ENCODE measurements around the gene APOOL.
"Not testable (repeated sequence)": the region's sequence is repeated elsewhere in the genome, so short reads cannot be mapped to it uniquely, and the experiment has no call there.

The APOOL gene

GRCh38 chrX:85003655-85004244, at the start of gene APOOL:
TSS of gene APOOL (plus strand) at chrX:85003877. CDS start at chrX:85003913, 36 bp downstream.
- DNase-seq, result peak; percentile 76

GRCh38 chrX:84956304-84956703, 47.4 kb upstream of the APOOL start:
- no peak for DNase-seq

GRCh38 chrX:84974803-84975202, 28.9 kb upstream of the APOOL start:
- DNase-seq, result no peak

GRCh38 chrX:84991739-84992138, 11.9 kb upstream of the APOOL start:
- DNase-seq, result not testable (repeated sequence)

GRCh38 chrX:84993150-84993549, 10.5 kb upstream of the APOOL start:
- no peak for DNase-seq

GRCh38 chrX:85001344-85001743, 2.3 kb upstream of the APOOL start:
- DNase-seq, result no peak

- no peak for DNase-seq
Observed at GRCh38 chrX:85004255-85004654, 578 bp downstream of the APOOL start.

- no peak for DNase-seq
Observed at GRCh38 chrX:85012098-85012497, 8.4 kb downstream of the APOOL start.

GRCh38 chrX:85015351-85015750, 11.7 kb downstream of the APOOL start:
- not testable (repeated sequence) for DNase-seq

- no peak for DNase-seq
Observed at GRCh38 chrX:85017721-85018120, 14.0 kb downstream of the APOOL start.

GRCh38 chrX:85018471-85018870, 14.8 kb downstream of the APOOL start:
- DNase-seq, result no peak

GRCh38 chrX:85020216-85020615, 16.5 kb downstream of the APOOL start:
- no peak for DNase-seq

- DNase-seq, result no peak
Observed at GRCh38 chrX:85024044-85024443, 20.4 kb downstream of the APOOL start.

GRCh38 chrX:85024562-85024961, 20.9 kb downstream of the APOOL start:
- DNase-seq, result no peak

- no peak for DNase-seq
Observed at GRCh38 chrX:85026170-85026569, 22.5 kb downstream of the APOOL start.

GRCh38 chrX:85029043-85029442, 25.4 kb downstream of the APOOL start:
- DNase-seq, result no peak

- DNase-seq, result no peak
Observed at GRCh38 chrX:85031505-85031904, 27.8 kb downstream of the APOOL start.

GRCh38 chrX:85037114-85037513, 33.4 kb downstream of the APOOL start:
- DNase-seq, result no peak

- DNase-seq, result no peak
Observed at GRCh38 chrX:85051627-85052026, 48.0 kb downstream of the APOOL start.

GRCh38 chrX:85052205-85052604, 48.5 kb downstream of the APOOL start:
- DNase-seq, result no peak

GRCh38 chrX:85052636-85053343, 49.1 kb downstream of the APOOL start:
- DNase-seq, result no peak

GRCh38 chrX:85065512-85066198, 62.0 kb downstream of the APOOL start:
- no peak for DNase-seq

- not testable (repeated sequence) for DNase-seq
Observed at GRCh38 chrX:85077247-85077646, 73.6 kb downstream of the APOOL start.

GRCh38 chrX:85084770-85085393, 81.2 kb downstream of the APOOL start:
- DNase-seq, result no peak
